ENCODE data around the gene VSTM2B.
"Not testable (repeated sequence)": the region's sequence is repeated elsewhere in the genome, so short reads cannot be mapped to it uniquely, and the experiment has no call there.

The VSTM2B gene

GRCh38 chr19:29548483-29549085 lies 22.8 kb downstream of the VSTM2B start:
- DNase-seq = no peak

- DNase-seq = no peak
Measured at GRCh38 chr19:29549105-29550070, 23.6 kb downstream of the VSTM2B start.

GRCh38 chr19:29550896-29551295 lies 25.1 kb downstream of the VSTM2B start:
- DNase-seq = no peak

GRCh38 chr19:29551774-29552173 lies 26.0 kb downstream of the VSTM2B start:
- no peak for DNase-seq

- no peak for DNase-seq
Measured at GRCh38 chr19:29552454-29553280, 26.9 kb downstream of the VSTM2B start.

GRCh38 chr19:29554149-29554548 lies 28.4 kb downstream of the VSTM2B start:
- no peak for DNase-seq

GRCh38 chr19:29559110-29559509 lies 33.3 kb downstream of the VSTM2B start:
- not testable (repeated sequence) for DNase-seq

- DNase-seq = no peak
Measured at GRCh38 chr19:29559743-29560142, 33.9 kb downstream of the VSTM2B start.

- no peak for DNase-seq
Measured at GRCh38 chr19:29560313-29561075, 34.7 kb downstream of the VSTM2B start.

GRCh38 chr19:29561601-29562000 lies 35.8 kb downstream of the VSTM2B start:
- DNase-seq = no peak

GRCh38 chr19:29562299-29563297 lies 36.8 kb downstream of the VSTM2B start:
- no peak for DNase-seq

- no peak for DNase-seq
Measured at GRCh38 chr19:29563486-29564101, 37.8 kb downstream of the VSTM2B start.

- DNase-seq = no peak
Measured at GRCh38 chr19:29564574-29565005, 38.8 kb downstream of the VSTM2B start.

GRCh38 chr19:29565171-29565570 lies 39.4 kb downstream of the VSTM2B start:
- no peak for DNase-seq

- no peak for DNase-seq
Measured at GRCh38 chr19:29566496-29567054, 40.8 kb downstream of the VSTM2B start.

GRCh38 chr19:29567366-29567915 lies 41.6 kb downstream of the VSTM2B start:
- DNase-seq = no peak

- no peak for DNase-seq
Measured at GRCh38 chr19:29568036-29569025, 42.5 kb downstream of the VSTM2B start.

GRCh38 chr19:29569038-29569911 lies 43.5 kb downstream of the VSTM2B start:
- no peak for DNase-seq

Measured in NK-92 treated with Interleukin-12 subunit alpha and Interleukin-12 subunit beta, amount 100 ng/mL, for 24 hours (cell line).